Activated CD4-positive, alpha-beta T cell treated with anti-CD3 and anti-CD28 coated beads, Interleukin-2, amount 50 U/mL, for 4 hours (primary cell): ENCODE data around the gene TRIP13.
"Not testable (repeated sequence)": the region's sequence is repeated elsewhere in the genome, so short reads cannot be mapped to it uniquely, and the experiment has no call there.

Experiments
- DNase-seq, 2 experiments: peaks; one replicate each; pipeline ENCODE4 v3.0.0-alpha.2; 2020

TRIP13 gene

GRCh38 chr5:893137-893506 lies 438 bp downstream of the TRIP13 start:
- no peak for DNase-seq

- no peak for DNase-seq
Observed at GRCh38 chr5:893711-894110, 1.0 kb downstream of the TRIP13 start.

GRCh38 chr5:900781-901180 lies 8.1 kb downstream of the TRIP13 start:
- DNase-seq: no peak

GRCh38 chr5:902129-902916 lies 9.6 kb downstream of the TRIP13 start:
- DNase-seq: no peak

- no peak for DNase-seq
Observed at GRCh38 chr5:903756-904096, 11.0 kb downstream of the TRIP13 start.

- no peak for DNase-seq
Observed at GRCh38 chr5:905139-905642, 12.5 kb downstream of the TRIP13 start.

- DNase-seq: no peak
Observed at GRCh38 chr5:907366-907910, 14.8 kb downstream of the TRIP13 start.

GRCh38 chr5:908172-908571 lies 15.5 kb downstream of the TRIP13 start:
- DNase-seq: no peak

- DNase-seq: no peak
Observed at GRCh38 chr5:909086-909485, 16.4 kb downstream of the TRIP13 start.

- DNase-seq: no peak
Observed at GRCh38 chr5:909994-910768, 17.5 kb downstream of the TRIP13 start.

- DNase-seq: no peak
Observed at GRCh38 chr5:910769-911160, 18.1 kb downstream of the TRIP13 start.

GRCh38 chr5:911601-912000 lies 18.9 kb downstream of the TRIP13 start:
- DNase-seq: no peak

- DNase-seq: peak; percentile 69 to 72
Observed at GRCh38 chr5:912280-913091, 19.8 kb downstream of the TRIP13 start.

GRCh38 chr5:914174-914573 lies 21.5 kb downstream of the TRIP13 start:
- no peak for DNase-seq

GRCh38 chr5:914612-915011 lies 21.9 kb downstream of the TRIP13 start:
- DNase-seq: no peak

GRCh38 chr5:915346-915745 lies 22.7 kb downstream of the TRIP13 start:
- DNase-seq: not testable (repeated sequence)

GRCh38 chr5:915946-916345 lies 23.3 kb downstream of the TRIP13 start:
- DNase-seq: no peak

GRCh38 chr5:916441-917293 lies 24.0 kb downstream of the TRIP13 start:
- DNase-seq: no peak

- DNase-seq: not testable (repeated sequence)
Observed at GRCh38 chr5:918717-919116, 26.0 kb downstream of the TRIP13 start.

- DNase-seq: no peak
Observed at GRCh38 chr5:919356-920000, 26.8 kb downstream of the TRIP13 start.

- DNase-seq: no peak
Observed at GRCh38 chr5:920321-920720, 27.6 kb downstream of the TRIP13 start.
